HepG2 (cell line): Measurements from ENCODE around the gene PMVK. TPM values are rescaled to one million over a fixed set of nuclear protein-coding genes. Genes with fewer than 3 reads are reported as not detected.
A peak's percentile ranks its signal among the peaks of the same experiment; 100 is the strongest.

Experiments
- ATF7 ChIP-seq, 2 experiments: fragments of 450-650 bp in 1 of 2; sonication (generic) in 1 of 2; formaldehyde crosslinking in 1 of 2; IDR thresholded peaks; 2 replicates each; pipeline versions ENCODE4 v1.4.0 to v1.6.1; 2016 to 2020; ENCODE audit warnings: antibody characterized with exemption in 1 of 2, mild to moderate bottlenecking in 1 of 2, missing genetic modification reagents in 1 of 2
- FOXK2 ChIP-seq: fragments of 450-650 bp; IDR thresholded peaks from 2 replicates; pipeline ENCODE4 v1.6.1; 2016
- GABPA ChIP-seq, 2 experiments: IDR thresholded peaks; 2 replicates each; pipeline ENCODE4 v1.6.1; 2011 to 2016; ENCODE audit warnings: low read depth in 2 of 2, low read length in 1 of 2, missing biosample characterization in 1 of 2, missing genetic modification characterization in 1 of 2
- GZF1 ChIP-seq: sonication (generic); formaldehyde crosslinking; IDR thresholded peaks from 2 replicates; pipeline ENCODE4 v1.5.1; 2020; ENCODE audit warnings: mild to moderate bottlenecking, missing genetic modification reagents
- KLF6 ChIP-seq: IDR thresholded peaks from 2 replicates; pipeline ENCODE4 v1.8.0; 2016; ENCODE audit warnings: missing biosample characterization, missing genetic modification reagents
- NFKBIZ ChIP-seq: IDR thresholded peaks from 2 replicates; pipeline ENCODE4 v1.6.1; 2018; ENCODE audit warnings: missing genetic modification reagents, missing compliant biosample characterization
- NKX3-1 ChIP-seq: sonication (generic); formaldehyde crosslinking; IDR thresholded peaks from 2 replicates; pipeline ENCODE4 v1.5.0; 2020; ENCODE audit warnings: missing genetic modification reagents
- RFX1 ChIP-seq: fragments of 450-650 bp; IDR thresholded peaks from 2 replicates; pipeline ENCODE4 v1.6.1; 2017
- SMAD3 ChIP-seq: sonication (generic); formaldehyde crosslinking; IDR thresholded peaks from 2 replicates; pipeline ENCODE4 v1.4.0; 2020; ENCODE audit warnings: missing genetic modification reagents
- YEATS4 ChIP-seq: sonication (generic); formaldehyde crosslinking; IDR thresholded peaks from 2 replicates; pipeline ENCODE4 v1.4.0; 2020; ENCODE audit warnings: missing genetic modification reagents, borderline replicate concordance
- ZNF777 ChIP-seq: sonication (generic); formaldehyde crosslinking; IDR thresholded peaks from 2 replicates; pipeline ENCODE4 v1.4.0; 2020; ENCODE audit warnings: missing genetic modification reagents
- ZSCAN9 ChIP-seq: IDR thresholded peaks from 2 replicates; pipeline ENCODE4 v1.6.1; 2016; ENCODE audit warnings: borderline replicate concordance
- polyA plus RNA-seq, 8 experiments: library from polyadenylated mRNA; depleted of rRNA in 3 of 8; stranded (reverse) in 7 of 8; unstranded in 1 of 8; fragments of >200 nt; fragmentation: Illumina TruSeq in 4 of 8; extraction: Trizol in 4 of 8; gene quantifications; 2 replicates each; pipeline versions ENCODE4 v1.2.1 to v1.2.3, GENCODE V29; 2011 to 2016; ENCODE audit warnings: low read depth in 4 of 8, missing spikeins in 1 of 8, mixed read lengths in 1 of 8; ENCODE audit not compliant: insufficient read depth in 1 of 8
- total RNA-seq, 5 experiments: library from RNA; depleted of rRNA; stranded (reverse); fragments of >200 nt; fragmentation: Illumina TruSeq; extraction: Trizol; gene quantifications; 2 replicates each; pipeline ENCODE4 v1.2.3, GENCODE V29; 2016; ENCODE audit warnings: low read depth in 1 of 5
- TF ChIP-seq, protein P1 (sequence below), 2 experiments: fragments of 450-650 bp in 1 of 2; sonication (generic) in 1 of 2; formaldehyde crosslinking; IDR thresholded peaks; 2 replicates each; pipeline versions ENCODE4 v1.5.0 to v1.8.0; 2020 to 2022; ENCODE audit warnings: mild to moderate bottlenecking in 1 of 2, missing genetic modification reagents in 1 of 2
- TF ChIP-seq, protein P2 (sequence below): sonication (generic); formaldehyde crosslinking; IDR thresholded peaks from 2 replicates; pipeline ENCODE4 v1.4.0; 2020; ENCODE audit warnings: missing genetic modification reagents, borderline replicate concordance
- TF ChIP-seq, protein P3 (sequence below): sonication (generic); formaldehyde crosslinking; IDR thresholded peaks from 2 replicates; pipeline ENCODE4 v1.4.0; 2020; ENCODE audit warnings: missing genetic modification reagents, low read depth, mild to moderate bottlenecking, borderline replicate concordance
- TF ChIP-seq, protein P4 (sequence below): IDR thresholded peaks from 2 replicates; pipeline ENCODE4 v1.6.1; 2016; ENCODE audit warnings: missing biosample characterization, missing genetic modification reagents, low read depth
- TF ChIP-seq, protein P5 (sequence below): sonication (generic); formaldehyde crosslinking; IDR thresholded peaks from 2 replicates; pipeline ENCODE4 v1.9.0; 2022; ENCODE audit warnings: missing genetic modification reagents, mild to moderate bottlenecking, borderline replicate concordance
- TF ChIP-seq, protein P6 (sequence below): sonication (generic); formaldehyde crosslinking; IDR thresholded peaks from 2 replicates; pipeline ENCODE4 v1.4.0; 2020; ENCODE audit warnings: missing genetic modification reagents
- TF ChIP-seq, protein P7 (sequence below): sonication (generic); formaldehyde crosslinking; IDR thresholded peaks from 2 replicates; pipeline ENCODE4 v1.4.0; 2020; ENCODE audit warnings: mild to moderate bottlenecking, missing genetic modification reagents

PMVK gene
- total and polyA plus RNA-seq, 2 of the 13 experiments (the other 11 are each of a cell fraction or from before 2014, with no cell fraction given): 3.9 to 12.6 TPM

DNA sequence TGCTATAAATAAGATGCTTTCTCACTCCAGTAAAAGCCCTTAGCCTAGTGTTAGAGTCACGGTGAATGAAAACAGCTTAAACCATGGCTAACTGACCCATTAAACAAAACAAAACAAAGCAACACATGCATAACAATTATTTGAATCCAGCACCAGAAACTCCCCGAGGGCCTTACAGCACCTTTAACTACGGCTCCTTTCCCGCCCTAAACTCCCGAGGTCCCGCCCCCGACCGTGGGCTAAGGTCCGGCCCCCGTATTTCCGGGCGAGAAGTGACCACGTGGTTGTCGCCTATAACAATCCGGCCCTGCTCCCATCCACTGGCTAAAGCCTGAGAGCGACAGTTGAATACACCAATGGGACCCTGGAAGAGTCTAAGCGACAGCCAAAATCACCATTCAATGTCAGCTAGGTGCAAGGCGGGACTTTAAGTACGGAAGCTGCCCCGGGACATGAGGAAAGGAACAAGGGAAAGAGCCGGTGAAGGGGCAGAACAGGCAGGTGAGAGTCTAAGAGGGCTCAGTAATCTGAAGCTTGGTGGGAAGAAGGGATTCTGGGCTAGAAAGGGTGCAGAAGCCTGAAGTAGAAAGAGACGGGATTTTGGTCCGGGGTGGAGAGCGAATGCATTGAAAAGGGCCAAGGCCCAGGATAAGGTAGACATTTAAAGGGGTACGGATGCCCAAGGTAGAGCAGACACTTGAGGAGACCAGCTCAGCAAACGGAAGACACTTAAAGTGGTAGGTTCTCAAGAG, 46.6 kb upstream of the PMVK start, which contains the start of gene FLAD1 (continued):
- TF ChIP-seq RFX1 (no peak), KLF6 (CRISPR knock-in tag) (peak; percentile 19; the same call in 1 of the 2 replicates), FOXK2 (peak; percentile 41; the same call in 1 of the 2 replicates), NFKBIZ (peak; percentile 84; the same call in 1 of the 2 replicates), SMAD3 (CRISPR knock-in tag) (no peak; the same call in 1 of the 2 replicates), NKX3-1 (peak; percentile 75; the same call in 1 of the 2 replicates), ATF7 (IDR thresholded peaks at IDR 0.05) (no peak), ATF7 (CRISPR knock-in tag; IDR thresholded peaks at IDR 0.05) (no peak), ZSCAN9 (CRISPR knock-in tag) (peak; percentile 29; the same call in 1 of the 2 replicates), GABPA (IDR thresholded peaks at IDR 0.05; ENCODE audit: low read depth, low read length) (peak; percentile 78), GABPA (CRISPR knock-in tag; IDR thresholded peaks at IDR 0.05; ENCODE audit: low read depth) (peak; percentile 96), ZNF777 (CRISPR knock-in tag) (0 out of 2 replicates have a peak, but pooled peaks have one; percentile 28), GZF1 (CRISPR knock-in tag) (peak; percentile 57), YEATS4 (CRISPR knock-in tag) (peak; percentile 64; the same call in 1 of the 2 replicates)
- TF ChIP-seq, protein P1, sequence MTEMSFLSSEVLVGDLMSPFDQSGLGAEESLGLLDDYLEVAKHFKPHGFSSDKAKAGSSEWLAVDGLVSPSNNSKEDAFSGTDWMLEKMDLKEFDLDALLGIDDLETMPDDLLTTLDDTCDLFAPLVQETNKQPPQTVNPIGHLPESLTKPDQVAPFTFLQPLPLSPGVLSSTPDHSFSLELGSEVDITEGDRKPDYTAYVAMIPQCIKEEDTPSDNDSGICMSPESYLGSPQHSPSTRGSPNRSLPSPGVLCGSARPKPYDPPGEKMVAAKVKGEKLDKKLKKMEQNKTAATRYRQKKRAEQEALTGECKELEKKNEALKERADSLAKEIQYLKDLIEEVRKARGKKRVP (CRISPR knock-in tag; IDR thresholded peaks at IDR 0.05): 0 out of 4 replicates have a peak, but pooled peaks of 1 of the 2 experiments have one; percentile 45
- TF ChIP-seq, protein P2, sequence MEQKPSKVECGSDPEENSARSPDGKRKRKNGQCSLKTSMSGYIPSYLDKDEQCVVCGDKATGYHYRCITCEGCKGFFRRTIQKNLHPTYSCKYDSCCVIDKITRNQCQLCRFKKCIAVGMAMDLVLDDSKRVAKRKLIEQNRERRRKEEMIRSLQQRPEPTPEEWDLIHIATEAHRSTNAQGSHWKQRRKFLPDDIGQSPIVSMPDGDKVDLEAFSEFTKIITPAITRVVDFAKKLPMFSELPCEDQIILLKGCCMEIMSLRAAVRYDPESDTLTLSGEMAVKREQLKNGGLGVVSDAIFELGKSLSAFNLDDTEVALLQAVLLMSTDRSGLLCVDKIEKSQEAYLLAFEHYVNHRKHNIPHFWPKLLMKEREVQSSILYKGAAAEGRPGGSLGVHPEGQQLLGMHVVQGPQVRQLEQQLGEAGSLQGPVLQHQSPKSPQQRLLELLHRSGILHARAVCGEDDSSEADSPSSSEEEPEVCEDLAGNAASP (CRISPR knock-in tag): peak; percentile 46; the same call in 1 of the 2 replicates
- TF ChIP-seq, protein P3, sequence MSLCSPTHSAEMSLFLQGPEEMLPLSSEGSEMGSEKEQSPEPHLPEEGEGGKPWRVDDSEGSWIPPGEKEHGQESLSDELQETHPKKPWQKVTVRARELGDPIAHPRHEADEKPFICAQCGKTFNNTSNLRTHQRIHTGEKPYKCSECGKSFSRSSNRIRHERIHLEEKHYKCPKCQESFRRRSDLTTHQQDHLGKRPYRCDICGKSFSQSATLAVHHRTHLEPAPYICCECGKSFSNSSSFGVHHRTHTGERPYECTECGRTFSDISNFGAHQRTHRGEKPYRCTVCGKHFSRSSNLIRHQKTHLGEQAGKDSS (CRISPR knock-in tag): 0 out of 2 replicates have a peak, but pooled peaks have one; percentile 47
- TF ChIP-seq, protein P4, sequence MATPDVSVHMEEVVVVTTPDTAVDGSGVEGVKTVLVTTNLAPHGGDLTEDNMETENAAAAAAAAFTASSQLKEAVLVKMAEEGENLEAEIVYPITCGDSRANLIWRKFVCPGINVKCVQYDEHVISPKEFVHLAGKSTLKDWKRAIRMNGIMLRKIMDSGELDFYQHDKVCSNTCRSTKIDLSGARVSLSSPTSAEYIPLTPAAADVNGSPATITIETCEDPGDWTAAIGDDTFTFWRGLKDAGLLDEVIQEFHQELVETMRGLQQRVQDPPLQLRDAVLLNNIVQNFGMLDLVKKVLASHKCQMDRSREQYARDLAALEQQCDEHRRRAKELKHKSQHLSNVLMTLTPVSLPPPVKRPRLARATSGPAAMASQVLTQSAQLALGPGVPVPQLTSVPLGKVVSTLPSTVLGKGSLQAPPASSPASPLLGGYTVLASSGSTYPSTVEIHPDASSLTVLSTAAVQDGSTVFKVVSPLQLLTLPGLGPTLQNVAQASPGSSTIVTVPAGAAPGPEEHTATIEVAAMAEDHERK (CRISPR knock-in tag): 0 out of 2 replicates have a peak, but pooled peaks have one; percentile 14
- TF ChIP-seq, protein P5, sequence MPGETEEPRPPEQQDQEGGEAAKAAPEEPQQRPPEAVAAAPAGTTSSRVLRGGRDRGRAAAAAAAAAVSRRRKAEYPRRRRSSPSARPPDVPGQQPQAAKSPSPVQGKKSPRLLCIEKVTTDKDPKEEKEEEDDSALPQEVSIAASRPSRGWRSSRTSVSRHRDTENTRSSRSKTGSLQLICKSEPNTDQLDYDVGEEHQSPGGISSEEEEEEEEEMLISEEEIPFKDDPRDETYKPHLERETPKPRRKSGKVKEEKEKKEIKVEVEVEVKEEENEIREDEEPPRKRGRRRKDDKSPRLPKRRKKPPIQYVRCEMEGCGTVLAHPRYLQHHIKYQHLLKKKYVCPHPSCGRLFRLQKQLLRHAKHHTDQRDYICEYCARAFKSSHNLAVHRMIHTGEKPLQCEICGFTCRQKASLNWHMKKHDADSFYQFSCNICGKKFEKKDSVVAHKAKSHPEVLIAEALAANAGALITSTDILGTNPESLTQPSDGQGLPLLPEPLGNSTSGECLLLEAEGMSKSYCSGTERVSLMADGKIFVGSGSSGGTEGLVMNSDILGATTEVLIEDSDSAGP (CRISPR knock-in tag): peak; percentile 77; the same call in 1 of the 2 replicates
- TF ChIP-seq, protein P6, sequence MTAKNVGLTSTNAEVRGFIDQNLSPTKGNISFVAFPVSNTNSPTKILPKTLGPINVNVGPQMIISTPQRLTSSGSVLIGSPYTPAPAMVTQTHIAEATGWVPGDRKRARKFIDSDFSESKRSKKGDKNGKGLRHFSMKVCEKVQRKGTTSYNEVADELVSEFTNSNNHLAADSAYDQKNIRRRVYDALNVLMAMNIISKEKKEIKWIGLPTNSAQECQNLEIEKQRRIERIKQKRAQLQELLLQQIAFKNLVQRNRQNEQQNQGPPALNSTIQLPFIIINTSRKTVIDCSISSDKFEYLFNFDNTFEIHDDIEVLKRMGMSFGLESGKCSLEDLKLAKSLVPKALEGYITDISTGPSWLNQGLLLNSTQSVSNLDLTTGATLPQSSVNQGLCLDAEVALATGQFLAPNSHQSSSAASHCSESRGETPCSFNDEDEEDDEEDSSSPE (CRISPR knock-in tag): peak; percentile 98
- TF ChIP-seq, protein P7, sequence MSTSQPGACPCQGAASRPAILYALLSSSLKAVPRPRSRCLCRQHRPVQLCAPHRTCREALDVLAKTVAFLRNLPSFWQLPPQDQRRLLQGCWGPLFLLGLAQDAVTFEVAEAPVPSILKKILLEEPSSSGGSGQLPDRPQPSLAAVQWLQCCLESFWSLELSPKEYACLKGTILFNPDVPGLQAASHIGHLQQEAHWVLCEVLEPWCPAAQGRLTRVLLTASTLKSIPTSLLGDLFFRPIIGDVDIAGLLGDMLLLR (CRISPR knock-in tag): peak; percentile 84; the same call in 1 of the 2 replicates
